Activated T-cell treated with anti-CD3 and anti-CD28 coated beads for 4 hours (primary cell): ENCODE data around the gene RNASE2.
"Not testable (repeated sequence)": the region's sequence is repeated elsewhere in the genome, so short reads cannot be mapped to it uniquely, and the experiment has no call there.

Source experiments
- DNase-seq: peaks from one replicate; pipeline ENCODE4 v3.0.0-alpha.2; 2020

Gene RNASE2

GRCh38 chr14:20982646-20983369 lies 27.5 kb downstream of the RNASE2 start:
- no peak for DNase-seq

- DNase-seq: not testable (repeated sequence)
Observed at GRCh38 chr14:20985650-20986049, 30.4 kb downstream of the RNASE2 start.

GRCh38 chr14:20986811-20987210 lies 31.5 kb downstream of the RNASE2 start:
- no peak for DNase-seq

GRCh38 chr14:20988717-20989470 lies 33.6 kb downstream of the RNASE2 start:
- no peak for DNase-seq

- no peak for DNase-seq
Observed at GRCh38 chr14:20989471-20989786, 34.1 kb downstream of the RNASE2 start.

GRCh38 chr14:20989787-20990600 lies 34.7 kb downstream of the RNASE2 start, which contains the start of gene METTL17:
METTL17 (plus strand) TSS chr14:20989980; CDS start chr14:20990003, 23 bp downstream.
- peak; percentile 64 for DNase-seq

- no peak for DNase-seq
Observed at GRCh38 chr14:20996521-20996920, 41.2 kb downstream of the RNASE2 start.

GRCh38 chr14:20997115-20997514 lies 41.8 kb downstream of the RNASE2 start:
- DNase-seq: no peak

- DNase-seq: no peak
Observed at GRCh38 chr14:20997564-20997963, 42.3 kb downstream of the RNASE2 start.

GRCh38 chr14:20998139-20998538 lies 42.9 kb downstream of the RNASE2 start:
- no peak for DNase-seq

GRCh38 chr14:20998674-20999366 lies 43.5 kb downstream of the RNASE2 start, which contains the start of gene SLC39A2:
SLC39A2 (plus strand) TSS chr14:20999293; CDS start chr14:20999447, 154 bp downstream.
- no peak for DNase-seq

GRCh38 chr14:20999591-20999990 lies 44.3 kb downstream of the RNASE2 start:
- DNase-seq: no peak

GRCh38 chr14:21001218-21001617 lies 45.9 kb downstream of the RNASE2 start:
- DNase-seq: no peak

GRCh38 chr14:21003788-21004346 lies 48.6 kb downstream of the RNASE2 start:
- no peak for DNase-seq
